ENCODE results near the gene PABPC1L.

Gene PABPC1L

GRCh38 chr20:44918342-44918741 lies 8.5 kb downstream of the PABPC1L start:
- no peaks in the 10 kb centered on the region for H3K9me3 Mint-ChIP-seq
- H3K27me3 Mint-ChIP-seq = no peaks in the 10 kb centered on the region
- H3K4me1 Mint-ChIP-seq = peaks cover 15% of the 10 kb centered on the region
- H3K36me3 Mint-ChIP-seq = peaks cover 11% of the 10 kb centered on the region
- H3K4me3 Mint-ChIP-seq = no peak overlapping the region
- H3K27ac Mint-ChIP-seq = no peak overlapping the region

GRCh38 chr20:44918761-44919160 lies 8.9 kb downstream of the PABPC1L start:
- Mint-ChIP-seq H3K27ac (no peak overlapping the region), H3K36me3 (peaks cover 11% of the 10 kb centered on the region), H3K27me3 (no peaks in the 10 kb centered on the region), H3K4me1 (peaks cover 11% of the 10 kb centered on the region), H3K9me3 (no peaks in the 10 kb centered on the region), H3K4me3 (no peak overlapping the region)

GRCh38 chr20:44921447-44921846 lies 11.6 kb downstream of the PABPC1L start:
- Mint-ChIP-seq H3K27ac (no peak overlapping the region), H3K27me3 (no peaks in the 10 kb centered on the region), H3K4me3 (no peak overlapping the region)

GRCh38 chr20:44924541-44924940 lies 14.7 kb downstream of the PABPC1L start:
- Mint-ChIP-seq H3K36me3 (peaks cover 16% of the 10 kb centered on the region), H3K4me3 (no peak overlapping the region), H3K27ac (no peak overlapping the region), H3K9me3 (no peaks in the 10 kb centered on the region), H3K4me1 (no peaks in the 10 kb centered on the region), H3K27me3 (no peaks in the 10 kb centered on the region)

More at GRCh38 chr20:44921447-44921846, 11.6 kb downstream of the PABPC1L start:
- Mint-ChIP-seq H3K9me3 (no peaks in the 10 kb centered on the region), H3K36me3 (peaks cover 19% of the 10 kb centered on the region), H3K4me1 (no peaks in the 10 kb centered on the region)

- Mint-ChIP-seq H3K27me3 (no peaks in the 10 kb centered on the region), H3K36me3 (peaks cover 15% of the 10 kb centered on the region), H3K9me3 (no peaks in the 10 kb centered on the region), H3K4me1 (no peaks in the 10 kb centered on the region), H3K4me3 (no peak overlapping the region), H3K27ac (no peak overlapping the region)
Measured at GRCh38 chr20:44928595-44928994, 18.7 kb downstream of the PABPC1L start.

- H3K4me1 Mint-ChIP-seq = no peaks in the 10 kb centered on the region
- no peaks in the 10 kb centered on the region for H3K27me3 Mint-ChIP-seq
- H3K36me3 Mint-ChIP-seq = peaks cover 10% of the 10 kb centered on the region
- no peak overlapping the region for H3K4me3 Mint-ChIP-seq
- H3K27ac Mint-ChIP-seq = no peak overlapping the region
- H3K9me3 Mint-ChIP-seq = no peaks in the 10 kb centered on the region
Measured at GRCh38 chr20:44930517-44931168, 20.8 kb downstream of the PABPC1L start.

- Mint-ChIP-seq H3K4me1 (no peaks in the 10 kb centered on the region), H3K27me3 (no peaks in the 10 kb centered on the region), H3K4me3 (no peak overlapping the region), H3K36me3 (peaks cover 12% of the 10 kb centered on the region), H3K27ac (no peak overlapping the region), H3K9me3 (no peaks in the 10 kb centered on the region)
Measured at GRCh38 chr20:44931911-44932310, 22.1 kb downstream of the PABPC1L start.

GRCh38 chr20:44932916-44933315 lies 23.1 kb downstream of the PABPC1L start:
- Mint-ChIP-seq H3K27me3 (no peaks in the 10 kb centered on the region), H3K4me3 (no peak overlapping the region), H3K36me3 (peaks cover 12% of the 10 kb centered on the region), H3K9me3 (no peaks in the 10 kb centered on the region), H3K4me1 (no peaks in the 10 kb centered on the region), H3K27ac (no peak overlapping the region)

- no peaks in the 10 kb centered on the region for H3K9me3 Mint-ChIP-seq
- no peaks in the 10 kb centered on the region for H3K27me3 Mint-ChIP-seq
- peaks cover 23% of the 10 kb centered on the region for H3K36me3 Mint-ChIP-seq
- H3K4me3 Mint-ChIP-seq = no peak overlapping the region
- no peaks in the 10 kb centered on the region for H3K4me1 Mint-ChIP-seq
- no peak overlapping the region for H3K27ac Mint-ChIP-seq
Measured at GRCh38 chr20:44936510-44936909, 26.6 kb downstream of the PABPC1L start.

- H3K4me1 Mint-ChIP-seq = no peaks in the 10 kb centered on the region
- H3K27me3 Mint-ChIP-seq = no peaks in the 10 kb centered on the region
- no peak overlapping the region for H3K27ac Mint-ChIP-seq
- H3K4me3 Mint-ChIP-seq = no peak overlapping the region
- no peaks in the 10 kb centered on the region for H3K9me3 Mint-ChIP-seq
- peaks cover 17% of the 10 kb centered on the region for H3K36me3 Mint-ChIP-seq
Measured at GRCh38 chr20:44938637-44939036, 28.8 kb downstream of the PABPC1L start.

- no peaks in the 10 kb centered on the region for H3K9me3 Mint-ChIP-seq
- H3K4me3 Mint-ChIP-seq = no peak overlapping the region
- H3K36me3 Mint-ChIP-seq = peaks cover 18% of the 10 kb centered on the region
- no peak overlapping the region for H3K27ac Mint-ChIP-seq
- no peaks in the 10 kb centered on the region for H3K4me1 Mint-ChIP-seq
- H3K27me3 Mint-ChIP-seq = no peaks in the 10 kb centered on the region
Measured at GRCh38 chr20:44941120-44941691, 31.3 kb downstream of the PABPC1L start.

GRCh38 chr20:44942264-44942973 lies 32.6 kb downstream of the PABPC1L start:
- Mint-ChIP-seq H3K36me3 (peaks cover 14% of the 10 kb centered on the region), H3K27ac (no peak overlapping the region), H3K4me1 (no peaks in the 10 kb centered on the region), H3K4me3 (no peak overlapping the region), H3K27me3 (no peaks in the 10 kb centered on the region), H3K9me3 (no peaks in the 10 kb centered on the region)

GRCh38 chr20:44943828-44944227 lies 34.0 kb downstream of the PABPC1L start:
- no peak overlapping the region for H3K27ac Mint-ChIP-seq
- H3K27me3 Mint-ChIP-seq = no peaks in the 10 kb centered on the region
- H3K36me3 Mint-ChIP-seq = peaks cover 12% of the 10 kb centered on the region
- H3K4me3 Mint-ChIP-seq = no peak overlapping the region
- no peaks in the 10 kb centered on the region for H3K4me1 Mint-ChIP-seq
- no peaks in the 10 kb centered on the region for H3K9me3 Mint-ChIP-seq

- Mint-ChIP-seq H3K27me3 (no peaks in the 10 kb centered on the region), H3K36me3 (peaks cover 12% of the 10 kb centered on the region), H3K9me3 (no peaks in the 10 kb centered on the region), H3K4me3 (no peak overlapping the region), H3K4me1 (peaks cover 5% of the 10 kb centered on the region), H3K27ac (no peak overlapping the region)
Measured at GRCh38 chr20:44945261-44945660, 35.4 kb downstream of the PABPC1L start.

- H3K4me1 Mint-ChIP-seq = peaks cover 6% of the 10 kb centered on the region
Measured at GRCh38 chr20:44946271-44946852, 36.5 kb downstream of the PABPC1L start.

GRCh38 chr20:44948107-44948506 lies 38.2 kb downstream of the PABPC1L start:
- Mint-ChIP-seq H3K27ac (no peak overlapping the region), H3K36me3 (peaks cover 15% of the 10 kb centered on the region), H3K9me3 (no peaks in the 10 kb centered on the region)

More at GRCh38 chr20:44946271-44946852, 36.5 kb downstream of the PABPC1L start:
- Mint-ChIP-seq H3K27ac (no peak overlapping the region), H3K9me3 (no peaks in the 10 kb centered on the region), H3K27me3 (no peaks in the 10 kb centered on the region), H3K36me3 (peaks cover 8% of the 10 kb centered on the region), H3K4me3 (no peak overlapping the region)

More at GRCh38 chr20:44948107-44948506, 38.2 kb downstream of the PABPC1L start:
- peaks cover 15% of the 10 kb centered on the region for H3K4me1 Mint-ChIP-seq
- H3K4me3 Mint-ChIP-seq = no peak overlapping the region
- no peaks in the 10 kb centered on the region for H3K27me3 Mint-ChIP-seq

All from activated naive CD4-positive, alpha-beta T cell treated with anti-CD3 and anti-CD28 coated beads, Interleukin-2, amount 50 U/mL, for 24 hours (primary cell).